Astrocyte of the spinal cord (primary cell): ENCODE measurements around the gene ALDH8A1.

ENCODE experiments used
- DNase-seq: peaks from one replicate; pipeline ENCODE4 v3.0.0; 2011; ENCODE audit warnings: low read depth, low spot score
- H3K4me3 ChIP-seq: 2 replicates; pipeline ENCODE4 v1.5.1; 2011; ENCODE audit warnings: low read depth, mild to moderate bottlenecking, low read length, moderate library complexity
- in situ Hi-C: cut with HindIII; loops from 2 replicates; pipeline ENCODE4 v1.10.0; 2017; ENCODE audit warnings: low sequenced_read_pairs
- TF ChIP-seq, protein P1 (sequence below): IDR thresholded peaks from 2 replicates; pipeline ENCODE4 v1.5.1; 2012; ENCODE audit warnings: low read depth, mild to moderate bottlenecking, low read length, inconsistent platforms

ALDH8A1 gene

DNA sequence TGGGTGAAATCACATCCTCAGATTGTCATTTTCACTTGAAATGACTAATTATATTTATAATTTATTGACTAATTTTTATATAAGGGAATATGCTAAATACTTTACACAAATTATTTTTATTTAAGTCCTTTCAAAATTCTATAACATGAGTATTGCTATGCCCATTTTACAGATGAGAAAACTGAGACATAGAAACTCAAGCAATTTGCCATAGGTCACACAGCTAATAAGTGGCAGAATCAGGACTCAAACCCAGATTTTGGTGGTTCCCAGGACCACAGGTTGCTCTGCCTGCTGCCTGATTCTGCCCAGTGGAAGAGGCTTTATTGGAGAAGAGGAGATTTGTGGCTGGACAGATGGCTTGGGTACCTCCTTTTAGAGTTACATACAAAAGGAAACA lies 4.9 kb downstream of the ALDH8A1 start:
- TF ChIP-seq, protein P1, sequence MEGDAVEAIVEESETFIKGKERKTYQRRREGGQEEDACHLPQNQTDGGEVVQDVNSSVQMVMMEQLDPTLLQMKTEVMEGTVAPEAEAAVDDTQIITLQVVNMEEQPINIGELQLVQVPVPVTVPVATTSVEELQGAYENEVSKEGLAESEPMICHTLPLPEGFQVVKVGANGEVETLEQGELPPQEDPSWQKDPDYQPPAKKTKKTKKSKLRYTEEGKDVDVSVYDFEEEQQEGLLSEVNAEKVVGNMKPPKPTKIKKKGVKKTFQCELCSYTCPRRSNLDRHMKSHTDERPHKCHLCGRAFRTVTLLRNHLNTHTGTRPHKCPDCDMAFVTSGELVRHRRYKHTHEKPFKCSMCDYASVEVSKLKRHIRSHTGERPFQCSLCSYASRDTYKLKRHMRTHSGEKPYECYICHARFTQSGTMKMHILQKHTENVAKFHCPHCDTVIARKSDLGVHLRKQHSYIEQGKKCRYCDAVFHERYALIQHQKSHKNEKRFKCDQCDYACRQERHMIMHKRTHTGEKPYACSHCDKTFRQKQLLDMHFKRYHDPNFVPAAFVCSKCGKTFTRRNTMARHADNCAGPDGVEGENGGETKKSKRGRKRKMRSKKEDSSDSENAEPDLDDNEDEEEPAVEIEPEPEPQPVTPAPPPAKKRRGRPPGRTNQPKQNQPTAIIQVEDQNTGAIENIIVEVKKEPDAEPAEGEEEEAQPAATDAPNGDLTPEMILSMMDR: no peak
- no peak for DNase-seq
- H3K4me3 ChIP-seq: no peak overlapping the region
- in situ Hi-C loops: no loop called here

GRCh38 chr6:134943522-134944111 lies 6.3 kb downstream of the ALDH8A1 start:
- H3K4me3 ChIP-seq: no peak overlapping the region
- in situ Hi-C loops: no loop called here
- TF ChIP-seq, protein P1: no peak
- no peak for DNase-seq

GRCh38 chr6:134938896-134939295 lies 11.0 kb downstream of the ALDH8A1 start:
- no peak overlapping the region for H3K4me3 ChIP-seq
- in situ Hi-C loops: no loop called here
- no peak for DNase-seq
- TF ChIP-seq, protein P1: no peak

- no peak overlapping the region for H3K4me3 ChIP-seq
- TF ChIP-seq, protein P1: no peak
- DNase-seq: no peak
- in situ Hi-C loops: no loop called here
These were observed 12.5 kb downstream of the ALDH8A1 start for GRCh38 chr6:134937426-134937825.

GRCh38 chr6:134936931-134937330 lies 13.0 kb downstream of the ALDH8A1 start:
- peak; percentile 75 for DNase-seq
- TF ChIP-seq, protein P1: no peak
- in situ Hi-C loops: no loop called here
- H3K4me3 ChIP-seq: no peak overlapping the region

GRCh38 chr6:134936476-134936875 lies 13.4 kb downstream of the ALDH8A1 start:
- H3K4me3 ChIP-seq: no peak overlapping the region
- DNase-seq: no peak
- TF ChIP-seq, protein P1: no peak
- in situ Hi-C loops: no loop called here
